ENCODE results near the gene PPIL6.

The PPIL6 gene

GRCh38 chr6:109440331-109441068, at the start of gene PPIL6, which contains the start of gene SMPD2:
Gene PPIL6 (minus strand): TSS chr6:109440628. CDS start chr6:109440590, 38 bp downstream.
Gene SMPD2 (plus strand): TSS chr6:109440724. CDS start chr6:109441122, 398 bp downstream.
- Mint-ChIP-seq H3K27ac (peak within 1 kb of the TSS; percentile 94), H3K4me1 (peaks cover 29% of the 10 kb centered on the region), H3K9me3 (no peaks in the 10 kb centered on the region), H3K4me3 (peak within 1 kb of the TSS; percentile 94), H3K27me3 (no peaks in the 10 kb centered on the region), H3K36me3 (peaks cover 5% of the 10 kb centered on the region)

GRCh38 chr6:109488001-109488400, 47.6 kb upstream of the PPIL6 start:
- no peak overlapping the region for H3K27ac Mint-ChIP-seq
- H3K9me3 Mint-ChIP-seq = no peaks in the 10 kb centered on the region
- no peak overlapping the region for H3K4me3 Mint-ChIP-seq
- H3K36me3 Mint-ChIP-seq = no peaks in the 10 kb centered on the region
- no peaks in the 10 kb centered on the region for H3K27me3 Mint-ChIP-seq
- H3K4me1 Mint-ChIP-seq = peaks cover 33% of the 10 kb centered on the region

DNA sequence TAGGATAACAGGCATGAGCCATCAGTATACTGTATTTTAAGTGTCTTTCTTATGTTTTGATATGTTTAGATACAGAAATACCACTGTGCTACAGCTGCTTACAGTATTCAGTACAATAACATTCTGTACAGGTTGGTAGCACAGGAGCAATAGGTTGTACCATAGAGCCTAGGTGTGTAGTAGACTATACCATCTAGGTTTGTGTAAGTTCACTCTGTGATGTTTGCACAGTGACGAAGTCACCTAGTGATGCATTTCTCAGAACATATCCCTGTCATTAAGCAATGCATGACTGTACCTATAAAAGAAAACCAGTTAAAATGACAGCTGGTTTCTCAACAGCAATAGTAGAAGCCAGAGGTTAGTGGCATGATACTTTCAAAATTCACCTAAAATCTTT, 45.6 kb upstream of the PPIL6 start:
- no peaks in the 10 kb centered on the region for H3K9me3 Mint-ChIP-seq
- H3K4me3 Mint-ChIP-seq = no peak overlapping the region
- H3K27ac Mint-ChIP-seq = peak overlapping the region; percentile 83
- H3K36me3 Mint-ChIP-seq = peaks cover 6% of the 10 kb centered on the region
- peaks cover 34% of the 10 kb centered on the region for H3K4me1 Mint-ChIP-seq
- H3K27me3 Mint-ChIP-seq = no peaks in the 10 kb centered on the region

DNA sequence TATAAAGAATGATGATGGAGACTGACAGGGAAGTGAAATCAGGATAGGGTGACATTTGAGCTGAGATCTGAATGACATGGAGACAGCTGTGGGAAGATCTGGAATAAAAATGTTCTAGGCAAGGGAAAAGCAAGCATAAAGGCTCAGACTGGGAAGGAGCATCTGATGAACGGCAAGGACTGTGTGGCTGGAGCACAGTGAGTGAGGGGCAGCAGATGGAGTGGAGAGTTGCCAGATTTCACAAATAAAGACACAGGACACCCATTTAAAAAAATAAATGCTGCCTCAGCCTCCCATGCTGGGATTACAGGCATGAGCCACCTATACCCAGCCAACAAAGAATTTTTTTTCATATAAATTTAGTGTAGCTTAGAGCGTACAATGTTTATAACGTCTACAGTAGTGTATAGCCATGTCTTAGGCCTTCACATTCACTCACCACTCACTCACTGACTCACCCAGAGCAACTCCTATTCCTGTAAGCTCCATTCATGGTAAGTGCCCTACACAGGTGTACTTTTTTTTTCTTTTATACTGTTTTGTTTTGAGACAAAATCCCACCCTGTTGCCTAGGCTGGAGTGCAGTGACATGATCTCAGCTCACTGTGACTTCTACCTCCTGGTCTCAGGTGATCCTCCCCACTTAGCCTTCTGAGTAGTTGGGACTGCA, 45.0 kb upstream of the PPIL6 start:
- H3K9me3 Mint-ChIP-seq = no peaks in the 10 kb centered on the region
- peak overlapping the region; percentile 83 for H3K27ac Mint-ChIP-seq
- H3K4me3 Mint-ChIP-seq = no peak overlapping the region
- H3K4me1 Mint-ChIP-seq = peaks cover 34% of the 10 kb centered on the region
- H3K36me3 Mint-ChIP-seq = peaks cover 10% of the 10 kb centered on the region
- no peaks in the 10 kb centered on the region for H3K27me3 Mint-ChIP-seq

DNA sequence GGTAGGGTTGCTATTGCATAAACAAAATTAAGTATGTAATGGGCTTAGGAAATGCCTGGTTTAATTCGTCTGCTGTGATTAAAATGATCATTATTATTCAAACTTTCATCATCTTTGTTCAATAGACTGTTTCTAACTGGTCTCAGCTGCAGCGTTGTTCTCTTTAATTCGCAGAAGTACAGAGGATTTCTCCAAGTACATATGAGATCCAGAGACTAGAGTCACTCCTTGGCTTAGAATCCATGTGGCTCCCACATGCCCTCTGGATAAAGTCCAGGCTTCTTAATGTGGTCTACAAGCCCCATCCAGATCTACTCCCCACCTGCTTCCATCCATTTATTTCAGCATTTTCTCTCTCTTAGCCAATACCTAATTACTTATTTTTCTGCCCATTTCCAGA, 43.7 kb upstream of the PPIL6 start:
- Mint-ChIP-seq H3K27ac (peak overlapping the region; percentile 15), H3K9me3 (no peaks in the 10 kb centered on the region), H3K36me3 (peaks cover 17% of the 10 kb centered on the region), H3K4me1 (peaks cover 36% of the 10 kb centered on the region), H3K4me3 (peak overlapping the region; percentile 81), H3K27me3 (no peaks in the 10 kb centered on the region)

DNA sequence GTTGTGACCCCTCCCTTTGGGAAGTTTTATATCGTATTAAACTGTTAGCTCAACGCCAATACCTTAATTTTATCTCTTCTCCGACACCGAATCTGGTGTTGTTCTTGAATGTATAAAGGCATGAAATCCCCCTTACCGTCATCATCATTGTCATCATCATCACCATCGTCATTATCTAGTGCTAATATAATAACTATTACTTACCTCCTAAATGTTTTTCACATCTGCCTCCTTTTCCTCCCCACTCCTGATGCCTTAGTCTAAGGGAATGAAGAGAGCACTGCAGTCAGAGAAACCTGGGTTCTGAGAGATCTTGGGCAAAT, 43.3 kb upstream of the PPIL6 start:
- H3K4me3 Mint-ChIP-seq = peak overlapping the region; percentile 81
- H3K9me3 Mint-ChIP-seq = no peaks in the 10 kb centered on the region
- H3K27me3 Mint-ChIP-seq = no peaks in the 10 kb centered on the region
- H3K27ac Mint-ChIP-seq = peak overlapping the region; percentile 15
- H3K4me1 Mint-ChIP-seq = peaks cover 41% of the 10 kb centered on the region
- peaks cover 22% of the 10 kb centered on the region for H3K36me3 Mint-ChIP-seq

GRCh38 chr6:109482905-109483734, 42.7 kb upstream of the PPIL6 start, which contains the start of gene ZBTB24:
Gene ZBTB24 (minus strand): TSS chr6:109483219. CDS start chr6:109482026, 1,193 bp downstream.
- H3K36me3 Mint-ChIP-seq = peaks cover 22% of the 10 kb centered on the region
- peak within 1 kb of the TSS; percentile 95 for H3K27ac Mint-ChIP-seq
- H3K4me1 Mint-ChIP-seq = peaks cover 47% of the 10 kb centered on the region
- H3K4me3 Mint-ChIP-seq = peak within 1 kb of the TSS; percentile 96
- H3K9me3 Mint-ChIP-seq = no peaks in the 10 kb centered on the region
- no peaks in the 10 kb centered on the region for H3K27me3 Mint-ChIP-seq

DNA sequence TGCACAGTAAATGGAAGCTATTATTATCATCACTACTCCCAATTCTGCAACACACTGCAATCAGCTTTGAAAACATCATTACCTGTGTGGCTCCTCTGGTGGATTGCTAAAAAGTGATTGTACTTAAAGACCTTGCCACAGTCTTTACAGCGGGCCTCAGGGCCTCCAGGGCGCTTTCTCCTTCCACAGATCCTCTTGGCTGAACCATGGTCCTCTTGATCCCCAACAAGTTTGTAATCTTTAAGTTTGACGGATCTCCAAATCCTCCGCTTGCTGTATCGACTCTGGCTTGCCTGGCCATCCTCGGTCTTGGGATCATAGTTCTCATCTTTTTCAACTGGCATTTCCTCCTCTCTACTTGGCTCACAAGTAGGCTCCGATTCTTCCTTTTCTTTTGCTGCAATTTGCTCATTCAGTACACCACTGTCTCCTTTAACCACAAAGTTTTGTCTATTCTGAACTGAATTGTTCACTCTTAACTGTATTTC, 40.6 kb upstream of the PPIL6 start:
- H3K27ac Mint-ChIP-seq = peak overlapping the region; percentile 71
- no peaks in the 10 kb centered on the region for H3K27me3 Mint-ChIP-seq
- H3K36me3 Mint-ChIP-seq = peaks cover 25% of the 10 kb centered on the region
- H3K9me3 Mint-ChIP-seq = no peaks in the 10 kb centered on the region
- H3K4me3 Mint-ChIP-seq = peak overlapping the region; percentile 96
- H3K4me1 Mint-ChIP-seq = peaks cover 65% of the 10 kb centered on the region

GRCh38 chr6:109478841-109479624, 38.6 kb upstream of the PPIL6 start:
- H3K36me3 Mint-ChIP-seq = peaks cover 36% of the 10 kb centered on the region
- peak overlapping the region; percentile 88 for H3K27ac Mint-ChIP-seq
- no peaks in the 10 kb centered on the region for H3K27me3 Mint-ChIP-seq
- peak overlapping the region; percentile 96 for H3K4me3 Mint-ChIP-seq
- no peaks in the 10 kb centered on the region for H3K9me3 Mint-ChIP-seq
- H3K4me1 Mint-ChIP-seq = peaks cover 70% of the 10 kb centered on the region

- peaks cover 38% of the 10 kb centered on the region for H3K36me3 Mint-ChIP-seq
- peak overlapping the region; percentile 88 for H3K27ac Mint-ChIP-seq
- H3K9me3 Mint-ChIP-seq = no peaks in the 10 kb centered on the region
- peak overlapping the region; percentile 96 for H3K4me3 Mint-ChIP-seq
- H3K4me1 Mint-ChIP-seq = peaks cover 72% of the 10 kb centered on the region
- no peaks in the 10 kb centered on the region for H3K27me3 Mint-ChIP-seq
Observed at GRCh38 chr6:109478222-109478805, 37.9 kb upstream of the PPIL6 start.

DNA sequence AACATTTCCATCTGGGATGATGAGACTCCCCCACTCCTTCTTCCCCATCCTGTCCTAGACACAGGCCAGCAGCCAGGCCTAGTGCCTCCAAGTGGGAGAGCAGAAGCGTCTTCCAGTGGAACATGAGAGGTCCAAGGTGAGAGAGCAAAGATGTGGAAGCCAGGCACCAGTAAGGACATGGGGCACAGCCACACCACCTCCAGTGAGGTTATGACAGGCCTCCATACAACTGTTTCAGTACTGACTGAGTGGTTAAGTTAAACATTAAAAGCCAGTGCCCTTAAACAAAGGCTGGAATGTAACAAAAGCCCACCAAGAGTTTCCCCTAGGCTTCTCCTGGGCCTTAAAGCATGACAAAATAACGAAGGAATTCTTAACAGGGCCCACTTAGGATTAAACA, 37.3 kb upstream of the PPIL6 start:
- no peak overlapping the region for H3K27ac Mint-ChIP-seq
- H3K4me3 Mint-ChIP-seq = peak overlapping the region; percentile 96
- no peaks in the 10 kb centered on the region for H3K9me3 Mint-ChIP-seq
- H3K27me3 Mint-ChIP-seq = no peaks in the 10 kb centered on the region
- H3K4me1 Mint-ChIP-seq = peaks cover 78% of the 10 kb centered on the region
- H3K36me3 Mint-ChIP-seq = peaks cover 43% of the 10 kb centered on the region

- no peak overlapping the region for H3K27ac Mint-ChIP-seq
- peak overlapping the region; percentile 96 for H3K4me3 Mint-ChIP-seq
- no peaks in the 10 kb centered on the region for H3K27me3 Mint-ChIP-seq
- H3K9me3 Mint-ChIP-seq = no peaks in the 10 kb centered on the region
- H3K36me3 Mint-ChIP-seq = peaks cover 47% of the 10 kb centered on the region
- peaks cover 83% of the 10 kb centered on the region for H3K4me1 Mint-ChIP-seq
Observed at GRCh38 chr6:109477184-109477583, 36.8 kb upstream of the PPIL6 start.

DNA sequence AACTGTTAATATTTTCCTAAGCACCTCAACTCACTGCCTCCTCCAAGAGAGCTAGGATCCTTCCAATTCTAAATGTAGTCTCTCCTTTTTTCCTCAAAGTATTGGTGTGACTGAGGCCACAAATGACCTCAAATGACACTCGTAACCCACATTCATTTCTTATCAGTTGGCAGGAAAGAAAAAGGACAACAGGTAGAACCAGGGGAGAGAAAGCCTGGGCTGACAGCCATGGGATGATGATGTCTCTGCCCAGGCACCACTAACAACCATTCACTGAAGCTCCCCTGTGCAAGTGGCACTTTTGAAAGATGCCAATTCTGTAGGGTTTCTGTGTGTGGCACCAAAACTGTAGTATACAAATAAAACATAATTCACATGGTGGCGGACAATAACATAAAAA, 35.2 kb upstream of the PPIL6 start:
- Mint-ChIP-seq H3K27me3 (no peaks in the 10 kb centered on the region), H3K36me3 (peaks cover 43% of the 10 kb centered on the region), H3K9me3 (no peaks in the 10 kb centered on the region), H3K4me3 (no peak overlapping the region), H3K4me1 (peaks cover 85% of the 10 kb centered on the region), H3K27ac (peak overlapping the region; percentile 74)

DNA sequence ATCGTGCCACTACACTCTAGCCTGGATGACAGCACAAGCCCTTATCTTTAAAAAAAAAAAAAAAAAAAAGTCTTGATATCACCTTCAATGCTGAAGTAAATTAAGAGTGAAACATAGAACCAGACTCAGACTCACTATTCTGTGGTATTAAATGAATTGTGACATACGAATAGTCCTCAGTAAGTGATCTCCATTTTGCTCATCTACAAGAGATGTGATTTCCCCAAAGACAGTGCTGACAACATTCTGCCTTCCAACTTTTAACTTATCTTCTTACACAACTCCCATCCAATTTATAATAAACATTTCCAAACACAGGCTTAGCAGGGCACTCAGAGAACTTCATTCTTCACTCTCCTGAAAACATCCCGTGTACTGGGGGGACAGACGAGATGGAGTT, 34.6 kb upstream of the PPIL6 start:
- H3K36me3 Mint-ChIP-seq = peaks cover 41% of the 10 kb centered on the region
- no peaks in the 10 kb centered on the region for H3K9me3 Mint-ChIP-seq
- peak overlapping the region; percentile 15 for H3K27ac Mint-ChIP-seq
- H3K27me3 Mint-ChIP-seq = no peaks in the 10 kb centered on the region
- peaks cover 86% of the 10 kb centered on the region for H3K4me1 Mint-ChIP-seq
- no peak overlapping the region for H3K4me3 Mint-ChIP-seq
